Measurements from ENCODE around the gene MT3. TPM values are rescaled to one million over a fixed set of nuclear protein-coding genes. Genes with fewer than 3 reads are reported as not detected.

The MT3 gene
- polyA plus RNA-seq, 1 of the 3 experiments (the other 2 are of a cell fraction), result 0.43 TPM

DNA sequence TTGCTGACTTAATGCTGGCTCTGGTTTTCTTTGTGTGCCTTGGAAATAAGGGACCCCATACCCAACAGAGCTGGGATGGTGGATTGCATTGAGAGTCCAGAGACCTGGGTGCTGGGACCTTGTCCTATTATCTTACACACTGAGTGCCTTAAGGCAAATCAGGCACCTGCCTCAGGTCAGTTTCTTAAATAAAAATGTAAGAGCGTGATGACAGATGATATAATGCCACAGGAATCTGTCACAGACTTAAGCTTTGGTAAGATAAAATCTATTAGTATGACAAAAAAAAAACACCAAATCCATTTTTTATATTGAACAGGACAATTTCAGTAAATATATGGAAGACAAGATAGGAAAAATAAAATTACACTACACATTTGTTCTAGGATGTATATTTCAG is 50.7 kb downstream of the MT3 start:
- DNase-seq, result no peak
- Histone ChIP-seq H3K9ac (no peak overlapping the region), H3K4me1 (ENCODE audit: control insufficient read depth in 1 of 2, insufficient read depth in 2 of 2, low read depth in 1 of 2, low read length in 1 of 2) (peaks cover 0 to 6% of the 10 kb centered on the region in 2 experiments; a peak in 1 of 4 replicates), H3K9me2 (no peaks in the 10 kb centered on the region), H2AFZ (ENCODE audit: low read depth) (no peak overlapping the region), H3K9me3 (no peaks in the 10 kb centered on the region), H3K36me3 (replicated peaks in 1 of 2; ENCODE audit: control insufficient read depth in 1 of 2, insufficient read depth in 2 of 2, low read length in 1 of 2) (no peaks in the 10 kb centered on the region), H3K27ac (ENCODE audit: low read depth in 2 of 2, low read length in 1 of 2) (no peak overlapping the region), H3F3A (replicated peaks; ENCODE audit: insufficient read depth) (no peaks in the 10 kb centered on the region), H3K4me2 (no peak overlapping the region), H3K27me3 (ENCODE audit: insufficient read depth) (peaks cover 30% of the 10 kb centered on the region; the same call in 1 of the 2 replicates), H3K79me2 (ENCODE audit: insufficient read depth) (no peaks in the 10 kb centered on the region), H3K4me3 (ENCODE audit: low read depth in 2 of 2, low read length in 1 of 2) (no peak overlapping the region), H4K20me1 (ENCODE audit: insufficient read depth) (no peaks in the 10 kb centered on the region)
- ChIA-PET CTCF (interaction anchor here (1.5 to 1.7 kb wide), 2 partner anchors 11 to 37 kb away, joined by 4 read pairs; partner anchors contain the start of gene MT1B), POLR2A (no interaction called here)
- TF ChIP-seq, protein P1, sequence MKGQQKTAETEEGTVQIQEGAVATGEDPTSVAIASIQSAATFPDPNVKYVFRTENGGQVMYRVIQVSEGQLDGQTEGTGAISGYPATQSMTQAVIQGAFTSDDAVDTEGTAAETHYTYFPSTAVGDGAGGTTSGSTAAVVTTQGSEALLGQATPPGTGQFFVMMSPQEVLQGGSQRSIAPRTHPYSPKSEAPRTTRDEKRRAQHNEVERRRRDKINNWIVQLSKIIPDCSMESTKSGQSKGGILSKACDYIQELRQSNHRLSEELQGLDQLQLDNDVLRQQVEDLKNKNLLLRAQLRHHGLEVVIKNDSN (IDR thresholded peaks at IDR 0.05; ENCODE audit: borderline replicate concordance, low read depth), result no peak
- no peak for TF ChIP-seq SMC3 (IDR thresholded peaks at IDR 0.05; ENCODE audit: low read depth, low read length)
- TF ChIP-seq YY1 (IDR thresholded peaks at IDR 0.05; ENCODE audit: low read depth), result no peak
- 75% methylated on average over 1 of the region's 1 CpG for WGBS (ENCODE audit: low lambda C conversion rate)

Other genes with a start within 250 kb of the MT3 start
- gene AMFR, start 164.0 kb upstream of the MT3 start, polyA plus RNA-seq (2012; rRNA removed), result 52.9 and 65.3 TPM in 2 replicates
- 42.2 and 45.5 TPM in 2 replicates for gene NUDT21, start 138.2 kb upstream of the MT3 start, polyA plus RNA-seq (2012; rRNA removed)
- gene OGFOD1, start 138.0 kb upstream of the MT3 start, polyA plus RNA-seq (2012; rRNA removed), result 29.9 and 35.6 TPM in 2 replicates
- gene BBS2, start 69.5 kb upstream of the MT3 start, polyA plus RNA-seq (2012; rRNA removed), result 74.3 and 93.5 TPM in 2 replicates
- gene MT4, start 24.5 kb upstream of the MT3 start, polyA plus RNA-seq (2012; rRNA removed), result not detected in 2 replicates
- 79.9 and 133 TPM in 2 replicates for gene MT2A, start 19.1 kb downstream of the MT3 start, polyA plus RNA-seq (2012; rRNA removed)
- 106 and 205 TPM in 2 replicates for gene MT1E, start 36.3 kb downstream of the MT3 start, polyA plus RNA-seq (2012; rRNA removed)
- 0.45 and 1.3 TPM in 2 replicates for gene MT1M, start 43.1 kb downstream of the MT3 start, polyA plus RNA-seq (2012; rRNA removed)
- 3.5 and 5.4 TPM in 2 replicates for gene MT1A, start 49.1 kb downstream of the MT3 start, polyA plus RNA-seq (2012; rRNA removed)
- not detected in 2 replicates for gene MT1B, start 62.4 kb downstream of the MT3 start, polyA plus RNA-seq (2012; rRNA removed)
- gene MT1F, start 68.4 kb downstream of the MT3 start, polyA plus RNA-seq (2012; rRNA removed), result 9.5 and 13.0 TPM in 2 replicates
- 0.50 and 1.2 TPM in 2 replicates for gene MT1G, start 78.5 kb downstream of the MT3 start, polyA plus RNA-seq (2012; rRNA removed)
- not detected in 2 replicates for gene MT1H, start 80.3 kb downstream of the MT3 start, polyA plus RNA-seq (2012; rRNA removed)
- 202 and 213 TPM in 2 replicates for gene MT1X, start 92.9 kb downstream of the MT3 start, polyA plus RNA-seq (2012; rRNA removed)
- gene NUP93, start 140.6 kb downstream of the MT3 start, polyA plus RNA-seq (2012; rRNA removed), result 41.5 and 43.1 TPM in 2 replicates

Measured in SK-N-SH (cell line).